ENCODE results near the gene NUDT7.

NUDT7 gene

DNA sequence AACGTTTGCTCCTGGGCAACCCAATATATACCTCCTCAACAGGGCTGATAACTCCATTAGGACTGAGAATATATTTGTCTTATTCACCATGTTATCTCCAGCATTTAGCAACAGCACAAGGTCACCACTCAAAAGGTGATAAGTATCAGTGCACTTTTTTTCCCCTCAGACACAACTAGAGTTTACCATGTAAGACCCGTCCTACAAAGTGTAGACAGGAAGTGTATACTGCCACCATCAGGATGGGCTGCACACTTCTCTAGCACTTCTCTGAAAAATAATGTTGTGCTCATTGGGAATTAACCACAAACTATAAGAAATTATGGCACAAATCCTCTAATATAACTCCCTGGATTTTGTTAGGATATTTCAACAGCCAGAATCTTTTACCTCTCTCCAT, 60.4 kb downstream of the NUDT7 start:
- no peak for DNase-seq

DNA sequence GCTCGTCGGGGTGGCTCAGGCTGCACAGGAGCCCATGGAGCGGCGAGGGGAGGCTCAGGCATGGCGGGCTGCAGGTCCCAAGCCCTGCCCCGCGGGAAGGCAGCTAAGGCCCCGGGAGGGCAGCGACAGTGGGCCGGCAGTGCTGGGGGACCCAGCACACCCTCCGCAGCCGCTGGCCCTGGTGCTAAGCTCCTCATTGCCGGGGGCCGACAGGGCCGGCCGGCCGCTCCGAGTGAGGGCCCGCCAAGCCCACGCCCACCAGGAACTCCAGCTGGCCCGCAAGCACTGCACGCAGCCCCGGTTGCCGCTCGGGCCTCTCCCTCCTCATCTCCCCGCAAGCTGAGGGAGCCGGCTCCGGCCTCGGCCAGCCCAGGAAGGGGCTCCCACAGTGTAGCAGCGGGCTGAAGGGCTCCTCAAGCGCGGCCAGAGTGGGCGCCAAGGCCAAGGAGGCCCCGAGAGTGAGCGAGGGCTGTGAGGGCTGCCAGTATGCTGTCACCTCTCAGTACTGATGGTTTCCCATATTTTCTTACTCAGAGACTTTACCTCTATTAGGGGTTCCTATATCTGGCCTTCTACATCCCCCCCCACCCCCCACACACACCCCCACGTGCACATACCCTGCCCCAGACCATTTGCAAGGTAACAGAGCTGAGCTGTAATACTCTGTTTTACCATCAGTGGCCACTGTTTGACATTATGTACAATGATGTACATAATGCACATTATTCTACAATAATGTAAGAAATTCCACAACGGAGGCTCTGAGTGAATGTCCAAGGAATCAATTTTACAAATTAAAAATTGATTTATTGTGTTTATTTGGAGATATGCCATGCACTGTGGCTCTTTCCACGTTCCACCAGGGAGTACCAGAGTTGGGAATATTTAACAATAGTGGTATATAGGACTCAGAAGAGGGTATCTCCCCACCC, 62.4 kb downstream of the NUDT7 start:
- DNase-seq: no peak

DNA sequence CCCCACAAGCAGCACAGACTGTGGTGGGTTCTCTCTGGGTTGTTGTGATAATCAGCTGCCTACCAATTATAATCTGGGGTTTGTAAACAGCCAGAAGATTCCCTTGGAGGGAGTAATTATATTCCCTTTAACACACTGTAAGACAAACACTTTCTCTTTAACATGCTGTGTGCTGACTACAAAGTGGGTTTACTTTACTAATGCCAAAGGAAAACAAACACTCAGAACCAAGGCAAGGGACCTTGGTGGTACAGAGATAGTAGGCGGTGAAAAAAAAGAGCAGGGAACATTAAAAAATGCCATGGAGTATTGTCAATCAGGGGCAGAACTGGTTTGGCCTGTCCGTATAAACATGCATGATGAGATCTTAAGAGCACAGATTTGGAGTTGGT, 63.1 kb downstream of the NUDT7 start:
- no peak for DNase-seq

DNA sequence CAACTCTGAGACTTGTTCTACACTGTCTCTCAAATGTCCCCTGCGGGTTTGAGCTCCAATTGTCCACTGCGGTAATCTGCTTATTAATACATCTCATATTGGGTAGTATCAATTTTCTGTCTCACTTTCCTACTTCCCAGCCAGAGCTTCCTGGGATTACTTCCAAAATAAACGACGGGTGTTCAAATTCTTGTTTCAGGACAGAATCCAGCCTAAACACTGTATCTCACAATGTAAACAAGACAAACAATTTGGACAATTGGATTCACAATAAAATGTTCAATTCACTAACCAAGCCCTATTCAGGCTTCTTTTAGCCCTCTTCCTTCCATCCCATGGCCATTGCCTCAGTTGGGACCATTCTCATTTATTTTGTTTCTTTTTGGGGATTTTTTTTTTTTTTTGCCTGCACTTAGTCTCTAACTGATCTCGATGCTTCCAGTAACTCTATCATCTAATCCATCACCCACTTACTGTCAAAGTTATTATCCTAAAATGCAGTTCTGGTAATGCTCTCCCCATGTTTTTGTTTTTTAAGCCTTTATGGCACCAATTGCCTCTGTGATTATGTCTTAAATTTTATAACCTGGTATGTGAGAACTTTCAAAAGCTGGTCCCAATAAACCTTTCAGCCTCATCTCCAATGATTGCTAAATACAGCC, 64.0 kb downstream of the NUDT7 start:
- DNase-seq: no peak

DNA sequence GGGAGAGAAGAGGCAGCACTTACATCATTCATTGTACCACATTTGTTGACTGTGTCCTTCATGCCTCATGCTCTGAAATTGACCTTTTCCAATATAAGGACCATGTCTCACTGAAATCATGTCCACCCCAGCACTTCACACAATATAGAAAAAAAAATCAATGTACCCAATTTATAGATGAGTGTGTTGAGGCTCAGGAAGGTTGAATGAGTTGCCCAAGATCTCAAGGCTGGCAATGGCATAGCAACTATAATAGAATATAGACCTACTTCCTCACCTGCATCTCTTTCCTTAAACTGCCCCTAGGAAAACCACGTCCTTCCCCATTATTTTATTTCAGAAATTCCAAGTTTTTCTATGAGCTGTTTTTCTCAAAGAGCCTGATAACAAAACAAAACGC, 65.1 kb downstream of the NUDT7 start:
- DNase-seq: no peak

DNA sequence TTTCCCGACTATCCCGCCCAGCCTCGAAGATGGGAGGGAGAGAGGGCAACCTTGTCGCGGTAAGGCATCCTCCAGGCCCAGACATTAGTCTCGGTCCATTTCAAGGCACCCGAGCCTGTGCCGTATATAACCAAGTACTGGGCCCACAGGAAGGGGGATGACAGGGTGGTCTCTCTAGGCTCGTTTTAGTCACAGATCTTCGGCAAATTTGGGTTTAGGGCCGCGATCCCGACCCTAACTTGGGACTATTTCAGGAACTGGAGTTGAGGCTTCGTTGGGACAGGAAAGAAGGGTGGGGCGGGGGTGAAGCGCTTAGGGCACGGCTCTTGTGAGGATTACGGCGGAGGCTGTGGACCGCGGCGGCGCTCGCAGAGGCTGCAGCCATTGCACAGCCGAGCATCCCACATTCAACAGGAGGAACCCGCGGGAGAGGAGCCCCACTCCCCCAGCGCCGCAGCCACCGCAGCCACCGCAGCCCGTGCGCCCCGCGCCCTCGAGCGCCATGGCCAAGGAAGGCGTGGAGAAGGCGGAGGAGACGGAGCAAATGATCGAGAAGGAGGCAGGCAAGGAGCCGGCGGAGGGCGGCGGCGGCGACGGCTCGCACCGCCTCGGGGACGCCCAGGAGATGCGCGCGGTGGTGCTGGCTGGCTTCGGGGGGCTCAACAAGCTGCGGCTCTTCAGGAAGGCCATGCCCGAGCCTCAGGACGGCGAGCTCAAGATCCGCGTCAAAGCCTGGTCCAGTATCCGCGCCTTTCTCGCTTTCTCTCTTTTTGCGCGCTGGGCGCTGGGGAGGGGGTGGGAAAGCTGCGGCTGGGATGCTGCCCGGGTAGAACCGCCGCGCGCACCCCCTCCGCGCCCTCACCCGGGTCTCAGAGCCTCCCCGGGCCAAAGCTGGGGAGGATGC, 66.1 kb downstream of the NUDT7 start, which contains the start of gene VAT1L:
VAT1L (plus strand) TSS at position 384 of the 904 bp plus-strand sequence; CDS start at position 503, 119 bp downstream.
- DNase-seq: no peak

DNA sequence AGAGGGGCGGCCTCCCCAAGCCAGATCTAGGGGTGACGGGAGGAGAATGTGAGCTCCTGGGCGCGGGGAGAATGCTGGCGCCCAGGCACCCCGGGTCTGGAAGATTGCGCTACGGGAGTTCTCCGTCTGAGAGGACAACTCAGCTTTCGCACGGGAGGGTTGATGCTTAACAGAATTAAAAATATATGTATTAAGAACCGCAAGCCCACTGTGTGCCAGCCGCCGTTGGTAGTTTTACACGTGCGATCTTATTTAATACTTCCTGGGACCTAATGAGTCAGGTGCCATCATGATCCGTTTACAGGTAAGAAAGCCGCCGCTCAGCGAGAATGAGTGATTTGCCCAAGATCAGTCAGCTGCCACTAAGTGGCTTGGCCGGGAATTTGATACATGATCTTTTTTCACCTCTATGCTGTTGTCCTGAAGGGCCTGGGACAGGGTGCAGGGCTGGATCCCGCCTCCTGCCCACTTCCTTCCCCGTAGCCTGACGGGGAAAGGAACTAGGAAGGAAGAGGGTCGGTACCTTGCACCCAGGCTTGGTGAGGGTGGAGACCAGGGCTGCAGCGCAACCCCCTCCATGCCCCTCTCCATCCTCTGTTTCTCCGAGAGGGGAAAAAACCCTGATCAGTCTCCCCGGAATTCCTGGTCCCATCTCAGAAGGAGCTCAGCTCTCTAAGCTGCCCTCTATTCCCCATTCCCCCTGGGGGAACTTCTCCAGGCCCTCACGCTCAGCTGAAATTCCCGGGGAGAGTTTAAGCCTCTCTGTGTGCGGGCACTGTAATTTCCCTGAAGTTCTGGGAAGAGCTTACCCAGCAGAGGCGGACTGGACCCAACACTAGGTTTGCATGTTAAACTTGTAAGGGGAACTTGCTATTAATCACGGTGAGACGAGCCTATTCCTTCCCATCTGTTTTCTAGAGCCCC, 67.0 kb downstream of the NUDT7 start:
- DNase-seq: no peak

DNA sequence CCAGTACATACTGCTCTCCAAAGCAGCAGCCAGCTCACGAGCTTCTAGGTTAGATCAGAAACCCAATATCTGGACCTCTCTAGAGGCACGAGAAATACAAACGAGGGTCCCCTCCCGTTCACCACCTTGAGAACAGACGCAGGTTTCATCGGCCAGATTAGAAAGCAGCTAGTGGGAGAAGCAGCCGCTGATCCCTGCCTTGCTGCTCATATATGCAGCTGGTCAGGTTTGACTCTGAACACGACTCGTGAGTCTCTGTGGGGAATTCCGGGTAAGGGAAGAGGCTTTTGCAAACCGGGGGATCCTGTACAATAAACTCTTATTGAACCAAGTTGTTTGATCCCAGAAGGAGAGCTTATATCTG, 67.7 kb downstream of the NUDT7 start:
- no peak for DNase-seq

DNA sequence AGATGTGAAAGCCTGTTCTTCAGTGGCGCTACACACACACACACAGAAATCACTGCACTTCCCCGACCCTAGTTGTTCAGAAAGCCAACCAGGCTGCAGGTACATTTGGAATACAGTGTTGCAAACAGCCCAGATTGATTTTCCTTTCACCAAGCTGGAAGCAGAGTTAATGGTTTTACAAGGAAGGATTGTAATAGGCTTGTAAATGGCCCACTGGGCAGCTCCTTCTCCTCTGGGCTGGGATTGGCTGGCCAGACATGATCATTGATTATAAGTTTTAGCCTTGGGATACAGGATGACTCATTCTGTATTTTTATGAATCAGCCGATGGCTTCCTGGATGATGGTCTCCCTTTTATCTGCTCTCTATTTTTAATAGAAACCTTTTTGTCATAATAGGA, 68.6 kb downstream of the NUDT7 start:
- DNase-seq: no peak
